ENCODE results near the gene PLXNA4.

GRCh38 chr7:132275416-132276233, 300.6 kb downstream of the PLXNA4 start:
- TF ChIP-seq SIN3A (IDR thresholded peaks at IDR 0.05; ENCODE audit: borderline replicate concordance, insufficient read depth, low read length) (no peak), POLR2AphosphoS5 (IDR thresholded peaks at IDR 0.05; ENCODE audit: low read depth, low read length) (no peak), TAF1 (IDR thresholded peaks at IDR 0.05; ENCODE audit: borderline replicate concordance, insufficient read depth, low read length) (no peak), REST (IDR thresholded peaks at IDR 0.05; ENCODE audit: insufficient read depth in 1 of 2, low read depth in 2 of 2, low read length in 2 of 2) (no peak), FOXP2 (optimal IDR thresholded peaks at IDR 0.05; ENCODE audit: borderline replicate concordance, extremely low read depth, extremely low read length, insufficient read depth) (no peak)
